22Rv1 (cell line): ENCODE results near the gene TRIM56.
"Not testable (repeated sequence)": the region's sequence is repeated elsewhere in the genome, so short reads cannot be mapped to it uniquely, and the experiment has no call there.

Experiments used
- CTCF ChIP-seq: fragments of 450-650 bp; IDR thresholded peaks from 2 replicates; pipeline ENCODE4 v1.5.1; 2017; ENCODE audit warnings: mild to moderate bottlenecking
- ZFX ChIP-seq: fragments of 450-650 bp; IDR thresholded peaks from 2 replicates; pipeline ENCODE4 v1.6.1; 2017; ENCODE audit warnings: antibody characterized with exemption, borderline replicate concordance

DNA sequence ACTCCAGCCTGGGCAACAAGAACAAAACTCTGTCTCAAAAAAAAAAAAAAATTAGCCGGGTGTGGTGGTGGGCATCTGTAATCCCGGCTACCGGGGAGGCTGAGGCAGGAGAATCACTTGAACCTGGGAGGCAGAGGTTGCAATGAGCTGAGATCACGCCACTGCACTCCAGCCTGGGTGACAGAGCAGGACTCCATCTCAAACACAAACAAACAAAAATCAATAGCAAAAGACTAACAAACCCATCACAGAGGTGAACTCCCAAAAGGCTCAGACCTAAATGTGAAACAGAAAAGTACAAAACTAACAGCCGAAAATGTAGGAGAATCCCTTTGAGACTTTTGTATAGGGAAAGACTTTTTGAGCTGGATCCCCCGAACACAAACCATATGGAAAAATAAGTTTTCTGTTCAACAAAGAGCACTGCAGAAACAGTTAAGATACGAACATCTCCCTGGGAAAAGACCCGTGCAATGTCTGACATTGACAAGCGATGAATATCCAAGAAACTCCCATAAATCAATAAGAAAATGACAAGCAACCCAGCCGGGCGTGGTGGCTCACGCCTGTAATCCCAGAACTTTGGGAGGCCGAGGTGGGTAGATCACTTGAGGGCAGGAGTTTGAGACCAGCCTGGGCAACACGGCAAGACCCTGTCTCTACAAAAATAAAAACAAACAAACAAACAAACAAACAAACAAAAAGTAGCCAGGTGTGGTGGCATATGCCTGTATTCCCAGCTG lies 13.7 kb upstream of the TRIM56 start:
- TF ChIP-seq CTCF, ZFX: not testable (repeated sequence)
